Psoas muscle (tissue), 8 donors: ENCODE results near the gene HOXA1. TPM values are rescaled to one million over a fixed set of nuclear protein-coding genes. Genes with fewer than 3 reads are reported as not detected.
A peak's percentile ranks its signal among the peaks of the same experiment; 100 is the strongest.

ENCODE experiments used
- ATAC-seq, 4 donors: fragments of 200-7000 bp; cut with Tn5 transposase; one replicate each; pipeline ENCODE4 v1.9.1; 2020; ENCODE audit warnings: moderate library complexity in 3 of 4, mild to moderate bottlenecking in 2 of 4
- DNase-seq, 2 donors: peaks; one replicate each; pipeline ENCODE4 v3.0.0-alpha.2; 2020
- H3K27ac ChIP-seq: fragments of 200-600 bp; one replicate; pipeline ENCODE4 v1.8.0; 2022
- H3K27me3 ChIP-seq, 3 donors: fragments of 200-600 bp in 1 of 3; one replicate each; pipeline versions ENCODE4 v1.6.1 to v1.8.0; 2013 to 2022; ENCODE audit warnings: low read length in 2 of 3, mild to moderate bottlenecking in 2 of 3, moderate library complexity in 1 of 3; ENCODE audit not compliant: insufficient read depth in 3 of 3
- H3K36me3 ChIP-seq, 2 donors: fragments of 200-600 bp in 1 of 2; one replicate each; pipeline versions ENCODE4 v1.6.1 to v1.8.0; 2013 to 2022; ENCODE audit warnings: low read depth in 1 of 2, mild to moderate bottlenecking in 1 of 2, moderate library complexity in 1 of 2; ENCODE audit not compliant: insufficient read depth in 1 of 2
- H3K4me1 ChIP-seq: fragments of 200-600 bp; one replicate; pipeline ENCODE4 v1.8.0; 2022
- H3K4me3 ChIP-seq: fragments of 200-600 bp; one replicate; pipeline ENCODE4 v1.8.0; 2022; ENCODE audit warnings: mild to moderate bottlenecking
- H3K9me3 ChIP-seq: fragments of 200-600 bp; one replicate; pipeline ENCODE4 v1.8.0; 2022
- WGBS, 3 donors: extraction: QIAGEN DNeasy Blood & Tissue Kit; methylation state at CpG; one replicate each; pipeline versions ENCODE4 v1.1.6 to v1.1.7; 2013; 5-methylcytosine and 5-hydroxymethylcytosine counted together
- intact Hi-C, 2 donors: fragments of 100-400 bp; cut with DNase I; formaldehyde crosslinking; loops; one replicate each; pipeline versions ENCODE4 v1.11.0 to v1.14.2; 2022
- polyA plus RNA-seq, 3 donors: library from polyadenylated mRNA; stranded (reverse); fragments of 200-250 nt; gene quantifications; one replicate each; pipeline ENCODE4 v1.2.3, GENCODE V29; 2013
- total RNA-seq, 4 donors: library from RNA; stranded (reverse); fragmentation: NEBNext Ultra II Directional in 2 of 4; extraction: Animal tissue kit (Norgen Biotek cat#: 25700) in 2 of 4; gene quantifications; one replicate each; pipeline versions ENCODE4 v1.2.1 to v1.2.4, GENCODE V29; 2021 to 2023
- TF ChIP-seq, protein P1 (sequence below): fragments of 200-600 bp; IDR thresholded peaks from one replicate; pipeline ENCODE4 v1.8.0; 2022; ENCODE audit warnings: antibody characterized with exemption
- donor health status: healthy with polysubstance abuse.
- donor health status: DM: no; HTN: no; CAD: no; lungs with moderate emphysema.
- donor health status: Bipolar disorder and iron deficiency.
- donor health status: healthy.
- donor health status: DM: yes; HTN: yes; CAD: no.
- donor health status: DM: no; HTN: no; CAD: no.
- donor health status: DM: no; HTN: no; CAD: no.
- donor health status: DM: yes; HTN: yes; CAD: no.

The HOXA1 gene
- total and polyA plus RNA-seq, 7 donors = 0.03 to 0.22 (median 0.21) TPM; not detected in 2

DNA sequence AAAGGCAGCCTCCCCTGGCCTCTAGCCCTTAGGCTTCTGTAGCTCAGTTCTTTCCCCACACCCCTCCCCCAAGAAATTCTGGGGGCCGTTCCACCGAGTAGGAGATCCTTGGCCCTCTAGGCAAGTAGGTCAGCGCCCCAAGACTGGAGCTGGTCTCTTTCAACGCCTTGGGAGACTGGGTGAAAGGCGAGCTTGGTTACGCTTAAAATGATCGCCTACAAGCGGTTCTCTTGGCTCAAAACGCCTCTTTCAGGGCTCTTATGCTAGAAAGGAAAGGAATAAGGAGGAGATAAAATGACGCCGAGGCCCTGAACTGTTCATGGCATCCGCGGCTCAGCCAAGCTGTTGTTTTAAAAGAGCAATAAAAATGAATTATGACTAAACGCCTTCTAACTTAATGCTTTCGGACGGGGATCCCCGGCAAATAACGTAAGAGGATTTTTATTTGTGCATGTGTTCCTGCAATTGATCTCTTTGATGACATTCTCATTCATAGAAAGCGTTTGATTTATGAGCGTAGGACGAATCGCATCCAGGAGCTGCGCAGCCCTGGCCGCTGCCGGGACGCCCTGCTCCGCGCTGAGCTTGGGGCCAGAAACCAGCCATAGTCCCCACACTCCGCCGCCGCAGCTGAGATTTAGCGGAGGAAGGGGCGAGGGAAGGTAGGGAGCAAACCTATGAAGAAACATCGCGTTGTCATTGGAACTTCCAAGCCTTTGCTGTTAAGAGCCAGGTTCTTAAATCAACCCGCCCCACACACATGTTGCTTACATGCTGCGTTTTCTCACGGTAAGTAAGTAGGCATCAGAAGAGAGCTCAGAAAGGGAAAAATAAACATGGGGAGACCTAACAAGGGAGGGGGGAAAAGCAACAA lies 3.0 kb upstream of the HOXA1 start:
- ATAC-seq (peak in 1 of 4 donors; percentile 59), DNase-seq (peak in 1 of 2 donors; percentile 41)
- intact Hi-C loops = no loop called here
- no peaks in the 10 kb centered on the region for H3K27me3 ChIP-seq
- no peaks in the 10 kb centered on the region for H3K9me3 ChIP-seq
- peak overlapping the region; percentile 98 for H3K4me3 ChIP-seq
- H3K36me3 ChIP-seq = peaks cover 0 to 18% of the 10 kb centered on the region in 2 donors
- H3K4me1 ChIP-seq = peaks cover 12% of the 10 kb centered on the region
- H3K27ac ChIP-seq = peak overlapping the region; percentile 73
- TF ChIP-seq, protein P1, sequence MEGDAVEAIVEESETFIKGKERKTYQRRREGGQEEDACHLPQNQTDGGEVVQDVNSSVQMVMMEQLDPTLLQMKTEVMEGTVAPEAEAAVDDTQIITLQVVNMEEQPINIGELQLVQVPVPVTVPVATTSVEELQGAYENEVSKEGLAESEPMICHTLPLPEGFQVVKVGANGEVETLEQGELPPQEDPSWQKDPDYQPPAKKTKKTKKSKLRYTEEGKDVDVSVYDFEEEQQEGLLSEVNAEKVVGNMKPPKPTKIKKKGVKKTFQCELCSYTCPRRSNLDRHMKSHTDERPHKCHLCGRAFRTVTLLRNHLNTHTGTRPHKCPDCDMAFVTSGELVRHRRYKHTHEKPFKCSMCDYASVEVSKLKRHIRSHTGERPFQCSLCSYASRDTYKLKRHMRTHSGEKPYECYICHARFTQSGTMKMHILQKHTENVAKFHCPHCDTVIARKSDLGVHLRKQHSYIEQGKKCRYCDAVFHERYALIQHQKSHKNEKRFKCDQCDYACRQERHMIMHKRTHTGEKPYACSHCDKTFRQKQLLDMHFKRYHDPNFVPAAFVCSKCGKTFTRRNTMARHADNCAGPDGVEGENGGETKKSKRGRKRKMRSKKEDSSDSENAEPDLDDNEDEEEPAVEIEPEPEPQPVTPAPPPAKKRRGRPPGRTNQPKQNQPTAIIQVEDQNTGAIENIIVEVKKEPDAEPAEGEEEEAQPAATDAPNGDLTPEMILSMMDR = no peak
- WGBS, 3 donors = 56 to 63% (median 57%) methylated on average over 38 of the region's 38 CpGs

DNA sequence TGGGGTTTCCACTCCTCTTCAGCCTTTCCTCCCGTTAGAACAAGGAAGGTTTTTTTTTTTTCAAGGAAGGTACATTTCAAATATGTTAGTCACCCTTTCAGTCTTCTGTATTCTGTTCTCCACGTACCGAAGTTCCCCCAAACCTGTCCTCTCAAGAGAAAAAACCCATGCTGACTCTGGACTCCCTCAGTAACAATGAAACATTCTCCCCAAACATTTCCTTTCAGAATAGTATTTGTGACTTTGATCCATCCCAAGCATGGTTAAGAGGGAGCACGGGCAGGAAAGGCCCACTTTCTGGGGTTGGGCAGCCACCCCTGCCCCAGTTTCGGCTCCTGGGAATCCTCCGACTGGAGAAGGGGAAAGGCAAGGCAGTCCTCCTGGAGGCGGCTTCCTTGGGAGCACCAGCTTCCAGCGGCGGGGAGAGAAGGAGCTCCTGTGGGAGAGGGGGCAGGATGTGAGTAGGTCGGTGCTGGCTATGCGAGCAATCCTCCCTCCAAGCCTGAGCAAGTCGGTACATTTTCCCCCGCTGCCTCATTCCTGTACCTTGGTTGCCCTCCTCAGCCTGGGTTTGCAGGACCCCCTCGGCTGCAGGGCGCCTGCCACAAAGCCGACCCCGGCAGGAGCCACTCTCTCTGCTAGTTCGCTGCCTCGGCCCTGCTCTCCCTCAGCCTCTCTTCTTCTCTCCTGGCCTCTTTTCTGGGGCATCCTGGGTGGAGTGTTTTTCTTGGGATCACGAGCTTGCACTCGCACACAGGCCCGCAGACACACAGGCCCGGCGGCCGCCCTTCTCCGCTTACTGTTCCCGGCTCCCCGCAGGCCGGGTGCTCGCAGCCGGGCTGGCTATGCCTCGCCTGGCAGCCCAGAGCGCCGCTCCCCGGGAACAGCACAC lies 2.1 kb upstream of the HOXA1 start:
- TF ChIP-seq, protein P1 = no peak
- H3K4me3 ChIP-seq = peak overlapping the region; percentile 98
- ATAC-seq (peak in 1 of 4 donors; percentile 39), DNase-seq (peak in 1 of 2 donors; percentile 65)
- H3K27me3 ChIP-seq = no peaks in the 10 kb centered on the region
- WGBS, 3 donors = 53 to 57% (median 55%) methylated on average over 31 to 35 of the region's 35 CpGs
- peaks cover 0 to 18% of the 10 kb centered on the region in 2 donors for H3K36me3 ChIP-seq
- intact Hi-C loops = loop anchor here in 1 of 2 donors (2.0 kb wide), 1 partner anchor 233 kb away; the partner anchor contains the start of gene SKAP2
- peaks cover 12% of the 10 kb centered on the region for H3K4me1 ChIP-seq
- peak overlapping the region; percentile 73 for H3K27ac ChIP-seq
- no peaks in the 10 kb centered on the region for H3K9me3 ChIP-seq

DNA sequence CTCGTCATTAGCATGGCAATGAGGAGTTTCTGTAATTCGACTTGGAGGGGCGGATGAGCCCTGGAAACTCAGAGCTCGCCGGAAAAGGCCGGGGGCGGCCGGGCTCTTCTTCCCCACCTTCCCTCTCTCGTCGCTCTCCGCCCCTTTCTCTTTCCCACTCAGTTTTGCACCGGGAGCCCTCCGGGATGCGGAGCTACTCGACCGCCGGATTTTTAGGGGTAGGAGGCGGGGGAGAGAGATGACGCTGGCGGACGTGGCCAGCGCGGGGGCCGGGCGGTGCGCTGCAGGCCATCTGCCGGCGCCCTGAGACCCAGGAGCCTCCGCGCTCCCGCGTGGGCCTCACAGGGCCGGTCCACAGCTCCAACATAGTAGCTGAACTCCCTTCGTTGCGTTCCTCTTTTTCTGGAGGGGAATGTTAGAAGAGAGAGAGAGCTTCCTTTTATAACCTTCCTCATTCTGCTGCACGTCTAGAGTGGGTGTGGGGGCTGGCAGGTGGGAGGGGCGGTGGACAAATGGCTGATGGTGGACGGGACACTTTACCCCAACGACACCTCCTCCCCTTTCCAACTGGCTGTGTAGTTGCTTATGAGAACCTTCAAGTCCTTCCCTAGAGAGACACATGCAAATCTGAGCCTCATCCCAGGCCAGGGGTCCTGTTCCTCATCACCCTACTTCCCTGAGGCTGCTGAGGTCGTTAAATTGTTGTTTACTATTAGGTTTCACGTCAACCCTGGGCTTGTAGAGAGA lies 1.1 kb upstream of the HOXA1 start:
- peaks cover 12% of the 10 kb centered on the region for H3K4me1 ChIP-seq
- peak; percentile 56 to 68 for DNase-seq
- H3K36me3 ChIP-seq = peaks cover 0 to 18% of the 10 kb centered on the region in 2 donors
- intact Hi-C loops = loop anchor here in 1 of 2 donors (2.0 kb wide), 1 partner anchor 232 kb away; the partner anchor contains the start of gene SKAP2
- peak; percentile 7 to 72 (median 71) for ATAC-seq
- H3K27me3 ChIP-seq = no peaks in the 10 kb centered on the region
- H3K27ac ChIP-seq = peak overlapping the region; percentile 73
- TF ChIP-seq, protein P1 = no peak
- H3K4me3 ChIP-seq = peak overlapping the region; percentile 98
- no peaks in the 10 kb centered on the region for H3K9me3 ChIP-seq
- WGBS, 3 donors = 1 to 3% (median 1%) methylated on average over 40 to 41 of the region's 41 CpGs
